GM18517 (cell line): ENCODE measurements around the gene MYRFL.

ENCODE experiments used
- ATAC-seq: cut with Tn5 transposase; IDR thresholded peaks from one replicate; pipeline ENCODE4 v1.9.1; 2021; ENCODE audit warnings: mild to moderate bottlenecking, moderate library complexity; ENCODE audit not compliant: unreplicated experiment

MYRFL gene

GRCh38 chr12:69929125-69929524, 104.1 kb downstream of the MYRFL start:
- no peak for ATAC-seq

GRCh38 chr12:69929531-69929930, 104.5 kb downstream of the MYRFL start:
- ATAC-seq, result no peak

GRCh38 chr12:69931569-69931968, 106.5 kb downstream of the MYRFL start:
- no peak for ATAC-seq

- no peak for ATAC-seq
Observed at GRCh38 chr12:69932154-69932553, 107.1 kb downstream of the MYRFL start.

GRCh38 chr12:69932676-69933552, 107.9 kb downstream of the MYRFL start:
- peak; percentile 75 for ATAC-seq

GRCh38 chr12:69934011-69934410, 109.0 kb downstream of the MYRFL start:
- ATAC-seq, result no peak

- no peak for ATAC-seq
Observed at GRCh38 chr12:69935651-69936100, 110.6 kb downstream of the MYRFL start.

GRCh38 chr12:69936214-69936731, 111.2 kb downstream of the MYRFL start:
- ATAC-seq, result no peak

GRCh38 chr12:69936766-69937165, 111.7 kb downstream of the MYRFL start:
- no peak for ATAC-seq

GRCh38 chr12:69947123-69947522, 122.1 kb downstream of the MYRFL start:
- ATAC-seq, result no peak

- no peak for ATAC-seq
Observed at GRCh38 chr12:69947897-69948296, 122.9 kb downstream of the MYRFL start.

GRCh38 chr12:69948851-69949250, 123.8 kb downstream of the MYRFL start:
- ATAC-seq, result no peak

- ATAC-seq, result no peak
Observed at GRCh38 chr12:69949311-69950002, 124.4 kb downstream of the MYRFL start.

- no peak for ATAC-seq
Observed at GRCh38 chr12:69951108-69951507, 126.1 kb downstream of the MYRFL start.

- ATAC-seq, result no peak
Observed at GRCh38 chr12:69952890-69953289, 127.9 kb downstream of the MYRFL start.

GRCh38 chr12:69961246-69961645, 136.2 kb downstream of the MYRFL start:
- no peak for ATAC-seq

- no peak for ATAC-seq
Observed at GRCh38 chr12:69966409-69966808, 141.4 kb downstream of the MYRFL start.

GRCh38 chr12:69966839-69967238, 141.8 kb downstream of the MYRFL start:
- ATAC-seq, result no peak

- no peak for ATAC-seq
Observed at GRCh38 chr12:69969011-69969410, 144.0 kb downstream of the MYRFL start.

GRCh38 chr12:69972136-69972535, 147.1 kb downstream of the MYRFL start:
- no peak for ATAC-seq

GRCh38 chr12:69978020-69978419, 153.0 kb downstream of the MYRFL start:
- no peak for ATAC-seq
